NCI-H748 (cell line): Measurements from ENCODE around the gene TOPAZ1.

Experiments used
- DNase-seq: peaks from one replicate; lab custom pipeline; 2025; ENCODE audit not compliant: unreplicated experiment; lab: John Stamatoyannopoulos, UW

TOPAZ1 gene

GRCh38 chr3:44240061-44240460 is 1.6 kb upstream of the TOPAZ1 start:
- DNase-seq = no peak

DNA sequence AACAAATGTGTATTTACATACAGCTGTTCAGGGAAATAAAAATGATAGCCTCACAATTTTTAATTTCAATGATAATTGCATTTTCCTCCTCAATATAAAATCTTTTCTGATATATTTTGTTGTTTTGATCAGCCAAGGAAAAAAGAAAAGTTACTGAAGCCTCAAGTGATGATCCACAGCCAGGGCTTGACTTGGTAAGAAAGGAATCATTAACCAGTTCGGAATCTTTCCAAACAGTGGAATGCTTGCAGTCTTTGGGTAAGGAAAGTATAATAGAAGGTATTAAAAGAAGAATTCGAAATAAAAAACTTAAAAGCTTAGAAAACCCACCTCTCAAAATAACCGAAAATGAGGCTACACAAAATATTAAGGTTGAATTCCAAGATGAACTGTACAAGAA is 1.0 kb downstream of the TOPAZ1 start:
- no peak for DNase-seq

- DNase-seq = no peak
Measured at GRCh38 chr3:44248152-44248551, 6.5 kb downstream of the TOPAZ1 start.

DNA sequence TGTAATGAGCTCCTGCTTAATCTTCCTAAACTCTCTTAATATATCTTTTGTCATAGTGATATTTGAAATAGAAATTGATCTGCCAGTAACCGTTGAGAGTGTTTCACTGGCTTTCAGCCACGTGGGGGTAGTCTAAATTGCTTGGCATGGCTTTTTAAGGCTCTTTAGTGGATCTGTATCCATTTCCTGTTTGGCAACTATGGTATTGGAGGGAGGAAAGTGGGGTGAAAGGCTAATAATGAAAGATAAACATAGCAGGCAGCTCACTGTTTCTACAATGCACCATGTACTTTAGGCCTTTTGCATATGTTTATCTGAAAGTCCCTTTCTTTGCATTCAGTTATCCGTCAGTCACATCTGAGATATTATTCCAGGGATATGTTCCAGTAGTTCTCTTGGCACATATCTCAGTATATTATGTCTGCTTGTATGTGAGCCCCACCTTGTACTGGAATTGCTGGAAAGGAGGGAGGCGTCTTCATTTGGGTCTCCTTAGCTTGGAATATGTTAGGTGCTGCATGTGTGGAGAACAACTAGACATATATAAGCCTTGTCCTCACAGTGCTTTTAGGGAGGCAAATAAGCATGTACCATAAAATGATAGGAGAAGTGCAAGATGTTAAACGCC is 10.8 kb downstream of the TOPAZ1 start:
- peak; percentile 44 for DNase-seq

- no peak for DNase-seq
Measured at GRCh38 chr3:44259404-44259803, 17.7 kb downstream of the TOPAZ1 start.

GRCh38 chr3:44264146-44264545 is 22.5 kb downstream of the TOPAZ1 start:
- no peak for DNase-seq

GRCh38 chr3:44265815-44266214 is 24.1 kb downstream of the TOPAZ1 start:
- DNase-seq = no peak

DNA sequence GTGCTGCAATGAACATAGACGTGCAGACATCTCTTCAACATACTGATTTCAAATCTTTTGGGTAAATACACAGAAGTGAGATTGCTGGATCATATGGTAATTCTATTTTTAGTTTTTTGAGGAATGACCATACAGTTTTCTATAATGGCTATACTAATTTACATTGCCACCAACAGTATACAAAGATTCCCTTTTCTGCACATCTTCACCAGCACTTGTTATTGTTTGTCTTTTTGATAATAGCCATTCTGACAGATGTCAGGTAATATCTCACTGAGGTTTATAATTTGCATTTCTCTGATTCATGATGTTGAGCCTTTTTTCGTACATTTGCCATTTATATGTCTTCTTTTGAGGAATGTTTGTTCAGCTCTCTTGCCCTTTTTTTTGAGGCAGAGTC is 30.5 kb downstream of the TOPAZ1 start:
- DNase-seq = no peak

DNA sequence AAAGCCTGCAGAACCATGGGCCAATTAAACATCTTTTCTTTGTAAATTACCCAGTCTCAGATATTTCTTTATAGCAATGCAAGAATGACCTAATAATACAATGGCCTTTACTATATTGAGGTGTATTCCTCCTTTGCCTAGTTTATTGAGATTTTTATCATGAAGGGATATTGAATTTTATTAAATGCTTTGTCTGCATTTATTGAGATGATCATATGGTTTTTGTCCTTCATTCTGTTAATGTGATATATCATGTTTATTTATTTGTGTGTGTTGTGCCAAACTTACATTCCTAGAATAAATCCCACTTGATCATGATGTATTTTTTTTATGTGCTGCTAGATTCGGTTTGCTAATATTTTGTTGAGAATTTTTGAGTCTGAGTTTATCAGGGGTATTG is 36.2 kb downstream of the TOPAZ1 start:
- DNase-seq = no peak

DNA sequence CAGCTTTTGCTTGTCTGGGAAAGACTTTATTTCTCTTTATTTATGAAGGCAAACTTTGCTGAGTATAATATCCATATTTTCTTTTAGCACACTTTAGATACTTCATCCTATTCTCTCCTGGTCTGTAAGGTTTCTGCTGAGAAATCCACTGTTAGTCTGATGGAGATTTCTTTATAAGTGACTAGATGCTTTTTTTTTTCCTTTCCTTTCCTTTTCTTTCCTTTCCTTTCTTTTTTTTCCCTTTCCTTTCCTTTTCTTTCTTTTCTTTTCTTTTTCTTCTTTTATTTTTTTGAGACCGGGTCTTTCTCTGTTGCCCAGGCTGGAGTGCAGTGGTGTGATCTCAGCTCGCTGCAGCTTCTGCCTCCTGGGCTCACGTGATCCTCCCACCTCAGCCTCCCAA is 38.4 kb downstream of the TOPAZ1 start:
- DNase-seq = no peak

GRCh38 chr3:44280631-44281030 is 38.9 kb downstream of the TOPAZ1 start:
- no peak for DNase-seq

- DNase-seq = no peak
Measured at GRCh38 chr3:44284949-44285348, 43.3 kb downstream of the TOPAZ1 start.

DNA sequence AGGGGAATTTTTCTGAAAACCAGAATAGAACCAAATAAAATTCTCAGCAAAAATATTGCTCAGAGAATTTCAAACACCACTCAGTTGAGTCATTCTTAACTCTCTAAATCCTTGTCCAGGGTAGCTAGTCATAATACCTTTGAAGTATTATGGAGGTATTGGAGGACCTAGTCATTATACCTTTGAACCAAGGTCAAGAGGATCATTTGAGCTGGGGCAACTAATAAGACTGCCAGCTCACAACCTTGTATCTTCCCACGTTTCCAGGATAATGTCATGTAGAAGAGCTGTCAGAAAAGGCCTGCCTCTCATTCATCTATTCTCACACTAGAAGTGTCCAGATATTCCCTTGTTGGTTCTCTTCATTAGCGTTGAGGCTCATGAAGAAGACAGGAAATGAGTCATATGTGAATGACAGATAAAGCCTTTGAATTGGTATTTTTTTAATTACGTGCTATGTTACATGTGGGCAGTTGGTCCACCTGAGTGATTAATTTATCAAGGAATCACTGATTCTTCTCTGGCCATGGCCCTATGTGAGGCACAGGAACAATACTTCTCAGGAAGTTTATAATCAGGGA is 48.3 kb downstream of the TOPAZ1 start:
- no peak for DNase-seq

DNA sequence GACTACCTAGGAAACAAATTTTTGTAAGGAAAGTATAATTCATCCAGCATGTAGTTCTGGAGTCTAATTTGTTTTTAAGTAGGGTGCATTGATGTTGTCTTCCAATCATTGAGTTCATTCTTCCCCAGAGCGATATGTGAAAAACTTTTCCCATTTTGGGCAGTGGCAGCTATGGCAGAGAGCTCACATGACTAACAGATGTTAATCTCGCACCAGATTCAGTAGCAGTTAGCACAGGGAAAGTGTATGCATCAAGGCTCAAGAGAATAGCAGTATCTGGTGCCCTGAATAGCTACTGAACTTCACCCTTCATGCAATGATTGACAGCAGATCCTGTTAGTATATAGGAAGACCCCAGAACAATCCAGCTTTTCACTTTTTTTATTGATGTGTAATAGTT is 50.6 kb downstream of the TOPAZ1 start:
- no peak for DNase-seq

DNA sequence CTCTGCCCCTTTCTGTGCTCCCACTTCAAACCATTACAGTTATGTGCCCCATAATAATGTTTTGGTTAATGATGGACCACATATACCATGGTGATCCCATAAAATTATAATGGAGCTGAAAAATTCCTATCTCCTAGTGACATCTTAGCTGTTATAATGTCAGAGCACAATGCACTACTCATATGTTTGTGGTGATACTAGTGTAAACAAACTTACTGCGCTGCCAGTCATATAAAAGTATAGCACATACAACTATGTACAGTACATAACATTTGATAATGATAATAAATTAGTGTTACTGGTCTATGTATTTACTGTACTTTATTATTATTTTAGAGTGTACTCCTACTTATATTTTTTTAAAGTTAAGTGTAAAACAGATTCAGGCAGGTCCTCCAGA is 51.3 kb downstream of the TOPAZ1 start:
- no peak for DNase-seq

DNA sequence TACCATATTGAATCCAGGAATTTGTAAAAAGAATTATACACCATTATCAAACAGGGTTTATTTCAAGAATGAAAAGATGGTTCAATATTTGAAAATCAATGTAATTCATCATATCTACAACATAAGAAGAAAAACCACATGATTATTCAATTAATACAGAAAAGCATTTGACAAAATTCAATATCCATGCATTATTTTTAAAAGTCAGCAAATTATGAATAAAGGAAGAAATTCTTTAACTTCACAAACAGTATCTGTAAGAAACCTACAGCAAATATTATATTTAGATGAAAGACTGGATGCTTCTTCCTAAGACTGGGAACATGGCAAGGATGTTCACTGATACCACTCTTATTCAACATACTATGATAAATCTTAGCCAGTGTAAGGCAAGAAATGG is 55.6 kb downstream of the TOPAZ1 start:
- DNase-seq = no peak

GRCh38 chr3:44301746-44302145 is 60.1 kb downstream of the TOPAZ1 start:
- no peak for DNase-seq

- DNase-seq = no peak
Measured at GRCh38 chr3:44309500-44309899, 67.8 kb downstream of the TOPAZ1 start.

GRCh38 chr3:44318891-44319311 is 77.2 kb downstream of the TOPAZ1 start:
- peak; percentile 25 for DNase-seq

DNA sequence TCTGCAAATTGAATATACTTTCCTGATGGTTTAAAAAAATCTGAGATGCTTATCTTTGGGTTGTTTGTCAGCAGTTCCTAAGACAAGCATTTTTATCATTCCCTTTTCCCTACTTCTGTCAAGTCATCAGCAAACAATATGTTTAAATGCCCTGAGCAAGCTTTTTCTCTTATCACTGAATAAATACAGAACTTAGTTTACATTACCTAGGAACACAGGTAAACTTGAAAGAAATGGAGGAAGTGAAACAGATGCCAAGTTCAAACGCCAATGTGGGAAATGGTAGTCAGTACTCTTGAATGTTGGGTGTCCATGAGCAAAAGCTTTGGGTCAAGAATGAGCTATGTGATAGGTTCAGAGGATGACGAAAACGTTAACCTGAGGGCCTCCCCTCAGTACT is 79.6 kb downstream of the TOPAZ1 start:
- DNase-seq = no peak

DNA sequence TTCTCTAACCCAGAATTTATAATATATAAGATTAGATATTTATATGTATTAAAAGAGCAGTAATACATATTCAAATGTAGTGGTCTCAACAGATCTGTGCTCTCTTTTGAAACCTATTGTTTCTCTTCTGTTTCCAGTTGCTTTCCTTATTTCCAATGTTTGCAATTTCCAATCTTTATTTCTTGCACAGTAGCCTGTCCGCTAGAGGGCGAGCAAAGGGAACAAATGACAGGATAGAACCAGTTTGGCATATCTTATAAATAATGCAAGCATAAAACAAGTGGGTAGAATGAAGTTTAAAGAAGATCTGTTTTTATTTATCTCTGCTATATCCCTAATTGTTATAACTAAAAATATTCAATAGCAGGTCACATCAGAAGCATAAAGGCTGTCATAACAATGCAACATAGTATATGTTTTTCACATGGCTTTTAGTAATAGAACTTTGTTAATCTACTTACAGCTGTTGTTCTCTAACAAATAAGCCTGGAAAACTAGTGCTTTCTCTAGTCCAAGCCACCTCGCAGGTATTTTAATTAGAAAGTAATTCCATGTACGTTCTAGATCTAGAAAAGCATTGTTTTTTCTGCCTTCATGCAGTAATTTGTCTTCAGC is 81.8 kb downstream of the TOPAZ1 start:
- peak; percentile 60 for DNase-seq

GRCh38 chr3:44324584-44324983 is 82.9 kb downstream of the TOPAZ1 start:
- DNase-seq = no peak

DNA sequence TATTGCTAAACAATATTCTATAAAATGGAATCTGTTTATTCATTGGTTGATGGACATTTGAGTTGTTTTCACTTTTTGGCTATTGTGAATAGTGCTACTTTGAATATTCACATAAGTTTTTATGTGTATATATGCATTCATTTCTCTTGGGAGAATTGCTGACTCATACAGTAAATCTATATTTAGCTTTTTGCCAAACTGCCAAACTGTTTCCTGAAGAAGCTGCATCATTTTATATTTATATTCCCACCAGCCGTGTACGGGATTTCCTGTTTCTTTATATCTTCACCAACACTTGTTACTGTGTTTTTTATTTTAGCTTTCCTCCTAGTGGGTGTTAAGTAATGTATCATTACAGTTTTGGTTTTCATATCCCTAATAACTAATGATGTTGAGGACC is 84.3 kb downstream of the TOPAZ1 start:
- no peak for DNase-seq
